ENCODE data around the gene CIAO2B.

Gene CIAO2B

GRCh38 chr16:66888647-66889615 lies 45.3 kb downstream of the CIAO2B start:
- DNase-seq (ENCODE audit: low read depth in 1 of 2, low spot score in 1 of 2): no peak
- TF ChIP-seq GABPA (IDR thresholded peaks at IDR 0.05; ENCODE audit: low read depth) (no peak), REST (IDR thresholded peaks at IDR 0.05; ENCODE audit: insufficient replicate concordance, low read depth) (no peak), SPI1 (IDR thresholded peaks at IDR 0.05; ENCODE audit: borderline replicate concordance, low read depth) (no peak), POLR2AphosphoS5 (IDR thresholded peaks at IDR 0.05; ENCODE audit: low read depth) (no peak), CTCF (IDR thresholded peaks at IDR 0.05; ENCODE audit: insufficient read depth, low read length) (no peak)
- Histone ChIP-seq H3K27ac (replicated peaks) (no peak overlapping the region), H3K27me3 (ENCODE audit: insufficient read depth, poor library complexity, severe bottlenecking) (no peaks in the 10 kb centered on the region), H3K4me3 (replicated peaks; ENCODE audit: insufficient read depth, low read length) (no peak overlapping the region)

GRCh38 chr16:66886914-66887313 lies 47.3 kb downstream of the CIAO2B start:
- Histone ChIP-seq H3K4me3 (replicated peaks; ENCODE audit: insufficient read depth, low read length) (no peak overlapping the region), H3K27me3 (ENCODE audit: insufficient read depth, poor library complexity, severe bottlenecking) (no peaks in the 10 kb centered on the region), H3K27ac (replicated peaks) (no peak overlapping the region)
- no peak for DNase-seq (ENCODE audit: low read depth in 1 of 2, low spot score in 1 of 2)
- TF ChIP-seq GABPA (IDR thresholded peaks at IDR 0.05; ENCODE audit: low read depth) (no peak), CTCF (IDR thresholded peaks at IDR 0.05; ENCODE audit: insufficient read depth, low read length) (no peak), REST (IDR thresholded peaks at IDR 0.05; ENCODE audit: insufficient replicate concordance, low read depth) (no peak), POLR2AphosphoS5 (IDR thresholded peaks at IDR 0.05; ENCODE audit: low read depth) (no peak), SPI1 (IDR thresholded peaks at IDR 0.05; ENCODE audit: borderline replicate concordance, low read depth) (no peak)

- DNase-seq (ENCODE audit: low read depth in 1 of 2, low spot score in 1 of 2): no peak
- H3K4me3 ChIP-seq (replicated peaks; ENCODE audit: insufficient read depth, low read length): no peak overlapping the region
- no peaks in the 10 kb centered on the region for H3K27me3 ChIP-seq (ENCODE audit: insufficient read depth, poor library complexity, severe bottlenecking)
- no peak overlapping the region for H3K27ac ChIP-seq (replicated peaks)
- TF ChIP-seq POLR2AphosphoS5 (IDR thresholded peaks at IDR 0.05; ENCODE audit: low read depth) (no peak), SPI1 (IDR thresholded peaks at IDR 0.05; ENCODE audit: borderline replicate concordance, low read depth) (no peak), CTCF (IDR thresholded peaks at IDR 0.05; ENCODE audit: insufficient read depth, low read length) (no peak), REST (IDR thresholded peaks at IDR 0.05; ENCODE audit: insufficient replicate concordance, low read depth) (no peak), GABPA (IDR thresholded peaks at IDR 0.05; ENCODE audit: low read depth) (no peak)
Measured at GRCh38 chr16:66886321-66886720, 47.9 kb downstream of the CIAO2B start.
